ENCODE data around the gene G6PC2.
"Not testable (repeated sequence)": the region's sequence is repeated elsewhere in the genome, so short reads cannot be mapped to it uniquely, and the experiment has no call there.

Gene G6PC2

DNA sequence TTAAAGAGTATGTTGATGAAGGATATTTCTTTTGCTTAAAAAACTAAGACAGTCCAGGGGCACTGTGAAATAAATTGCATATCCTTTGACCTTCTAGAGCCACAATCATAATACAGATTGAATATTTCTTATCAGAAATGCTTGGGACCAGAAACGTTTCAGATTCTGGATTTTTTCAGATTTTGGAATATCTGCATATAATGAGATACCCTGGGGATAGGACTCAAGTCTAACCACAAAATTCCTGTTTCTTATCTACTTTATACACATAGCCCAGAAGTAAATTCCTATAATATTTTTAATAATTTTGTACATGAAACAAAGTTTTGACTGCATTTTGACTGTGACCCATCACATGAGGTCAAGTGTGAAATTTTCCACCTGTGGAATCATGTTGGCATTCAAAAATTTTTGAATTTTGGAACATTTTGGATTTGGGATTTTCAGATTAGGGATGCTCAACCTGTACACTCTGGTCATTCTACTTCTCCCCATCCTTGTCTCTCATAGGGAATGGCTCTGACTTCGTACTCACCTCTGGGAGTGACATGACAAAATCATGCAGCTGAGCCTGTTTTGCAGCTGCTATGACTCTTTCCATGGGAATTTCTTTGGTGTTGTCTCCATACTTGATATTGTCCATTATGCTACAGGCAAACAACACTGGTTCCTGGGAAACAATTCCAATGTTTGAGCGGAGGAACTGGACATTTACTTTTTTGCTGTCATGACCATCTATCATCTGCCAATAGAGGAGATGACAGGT, 25.7 kb downstream of the G6PC2 start:
- H3K36me3 Mint-ChIP-seq, result no peaks in the 10 kb centered on the region
- H3K27me3 Mint-ChIP-seq, result peaks cover 23% of the 10 kb centered on the region
- no peaks in the 10 kb centered on the region for H3K4me1 Mint-ChIP-seq
- no peak overlapping the region for H3K27ac Mint-ChIP-seq
- no peak overlapping the region for H3K4me3 Mint-ChIP-seq
- H3K9me3 Mint-ChIP-seq, result no peaks in the 10 kb centered on the region

DNA sequence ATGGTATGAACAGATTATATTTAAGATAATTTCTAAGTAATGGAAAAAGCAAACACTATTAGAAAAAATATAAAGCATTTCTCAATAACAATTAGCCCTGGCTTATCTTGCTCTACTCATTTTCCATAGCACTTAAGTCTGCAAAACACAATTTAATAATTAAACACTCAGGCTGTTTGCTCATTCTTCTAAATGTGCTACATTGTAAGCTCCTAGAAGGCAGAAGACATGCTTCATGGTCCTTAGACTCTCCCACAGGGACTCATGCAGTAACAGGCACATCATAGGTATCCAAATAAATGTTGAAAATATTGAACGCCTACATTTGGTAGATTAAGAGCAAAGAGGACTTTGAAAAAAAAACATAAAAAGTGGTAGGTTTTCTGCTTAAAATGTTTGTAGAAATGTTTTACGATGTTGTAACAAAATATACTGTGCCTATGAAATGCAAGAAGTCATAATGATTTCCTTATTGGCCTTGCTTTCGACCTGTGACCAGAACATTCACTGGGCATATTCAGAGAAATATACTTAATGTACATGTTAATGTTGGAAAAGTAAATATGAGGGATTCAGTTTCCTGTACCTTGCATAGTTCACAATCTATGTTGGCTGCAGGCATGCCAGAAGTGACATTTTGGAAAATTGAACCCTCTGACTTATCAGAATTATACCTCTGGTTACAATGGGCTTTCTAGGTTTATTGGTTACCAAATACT, 27.2 kb downstream of the G6PC2 start:
- Mint-ChIP-seq H3K9me3 (no peaks in the 10 kb centered on the region), H3K4me1 (no peaks in the 10 kb centered on the region), H3K27me3 (peaks cover 18% of the 10 kb centered on the region), H3K36me3 (no peaks in the 10 kb centered on the region), H3K27ac (no peak overlapping the region), H3K4me3 (no peak overlapping the region)

DNA sequence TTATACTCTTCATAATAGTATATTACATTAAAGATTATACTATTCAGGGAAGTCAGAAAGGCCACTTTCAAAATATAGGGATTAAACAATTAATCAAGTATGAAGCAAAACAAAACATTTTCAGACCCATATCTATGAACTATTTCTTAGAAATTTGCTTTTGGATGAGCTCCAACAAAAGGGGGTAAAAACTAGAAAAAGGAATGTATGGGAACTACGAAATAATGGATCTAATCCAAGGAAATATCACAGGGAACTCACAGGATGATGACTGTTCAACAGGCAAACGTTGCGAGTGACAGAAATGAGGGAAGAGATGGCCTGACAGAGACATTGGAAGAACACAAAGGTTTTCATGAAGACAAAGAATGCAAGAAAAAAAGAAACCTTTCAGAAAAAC, 27.9 kb downstream of the G6PC2 start:
- Mint-ChIP-seq H3K4me3 (no peak overlapping the region), H3K9me3 (no peaks in the 10 kb centered on the region), H3K4me1 (no peaks in the 10 kb centered on the region), H3K36me3 (no peaks in the 10 kb centered on the region), H3K27me3 (peaks cover 15% of the 10 kb centered on the region), H3K27ac (no peak overlapping the region)

DNA sequence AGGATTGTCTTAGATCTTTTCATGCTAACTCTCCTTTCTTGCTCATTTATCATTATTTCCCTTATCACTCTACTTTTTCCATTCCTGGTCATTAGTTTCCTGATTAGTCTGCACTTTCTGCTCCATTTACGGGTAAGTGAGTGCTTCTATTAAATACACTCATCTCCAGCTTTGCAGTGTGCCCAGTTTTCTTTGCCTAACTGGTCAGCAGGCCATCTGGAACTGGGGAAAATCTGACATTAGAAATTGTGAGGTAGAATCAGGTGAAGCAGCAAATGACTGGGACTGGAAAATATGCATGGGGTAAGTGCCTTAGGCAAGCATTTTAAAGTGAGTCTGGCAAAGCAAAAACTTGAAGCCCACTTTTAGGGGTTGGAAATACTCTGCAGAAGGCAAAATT, 29.2 kb downstream of the G6PC2 start:
- Mint-ChIP-seq H3K9me3 (no peaks in the 10 kb centered on the region), H3K4me3 (no peak overlapping the region), H3K27me3 (peaks cover 12% of the 10 kb centered on the region), H3K36me3 (no peaks in the 10 kb centered on the region), H3K4me1 (no peaks in the 10 kb centered on the region), H3K27ac (no peak overlapping the region)

DNA sequence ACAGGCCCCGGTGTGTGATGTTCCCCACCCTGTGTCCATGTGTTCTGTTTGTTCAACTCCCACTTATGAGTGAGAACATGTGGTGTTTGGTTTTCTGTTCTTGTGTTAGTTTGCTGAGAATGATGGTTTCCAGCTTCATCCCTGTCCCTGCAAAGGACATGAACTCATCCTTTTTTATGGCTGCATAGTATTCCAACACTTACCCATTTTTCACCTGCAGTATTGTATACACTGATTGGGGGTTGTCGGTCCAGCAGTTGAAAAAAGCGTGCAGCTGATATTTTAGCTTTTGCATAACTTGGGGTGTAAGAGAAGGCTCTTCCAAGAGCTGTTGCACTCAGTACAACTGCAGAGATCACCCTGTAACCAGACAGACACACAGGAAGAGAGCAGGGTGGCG, 31.1 kb downstream of the G6PC2 start:
- H3K27me3 Mint-ChIP-seq, H3K27ac Mint-ChIP-seq, H3K4me1 Mint-ChIP-seq, H3K36me3 Mint-ChIP-seq, H3K9me3 Mint-ChIP-seq, H3K4me3 Mint-ChIP-seq: not testable (repeated sequence)

DNA sequence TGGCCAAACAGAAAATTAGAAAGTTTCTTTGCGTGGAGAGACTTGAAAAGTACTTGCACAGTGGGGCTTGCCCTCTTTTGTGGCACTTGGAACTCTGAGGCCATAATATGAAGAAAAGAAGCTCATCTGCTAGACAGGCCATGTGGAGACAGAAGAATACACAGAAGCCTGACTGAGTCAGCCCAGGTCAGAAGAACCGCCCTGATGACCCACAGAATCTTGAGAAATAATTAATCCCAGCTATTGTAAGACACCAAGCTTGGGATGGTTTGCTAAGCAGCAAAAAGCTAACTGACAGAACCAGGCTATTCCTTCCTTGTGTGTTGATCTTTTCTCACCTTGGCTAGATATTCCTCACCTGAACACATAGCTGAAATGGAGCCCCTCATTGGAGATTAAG, 33.7 kb downstream of the G6PC2 start:
- H3K4me3 Mint-ChIP-seq, result no peak overlapping the region
- no peaks in the 10 kb centered on the region for H3K4me1 Mint-ChIP-seq
- no peaks in the 10 kb centered on the region for H3K9me3 Mint-ChIP-seq
- H3K27me3 Mint-ChIP-seq, result peaks cover 3% of the 10 kb centered on the region
- H3K27ac Mint-ChIP-seq, result no peak overlapping the region
- no peaks in the 10 kb centered on the region for H3K36me3 Mint-ChIP-seq

DNA sequence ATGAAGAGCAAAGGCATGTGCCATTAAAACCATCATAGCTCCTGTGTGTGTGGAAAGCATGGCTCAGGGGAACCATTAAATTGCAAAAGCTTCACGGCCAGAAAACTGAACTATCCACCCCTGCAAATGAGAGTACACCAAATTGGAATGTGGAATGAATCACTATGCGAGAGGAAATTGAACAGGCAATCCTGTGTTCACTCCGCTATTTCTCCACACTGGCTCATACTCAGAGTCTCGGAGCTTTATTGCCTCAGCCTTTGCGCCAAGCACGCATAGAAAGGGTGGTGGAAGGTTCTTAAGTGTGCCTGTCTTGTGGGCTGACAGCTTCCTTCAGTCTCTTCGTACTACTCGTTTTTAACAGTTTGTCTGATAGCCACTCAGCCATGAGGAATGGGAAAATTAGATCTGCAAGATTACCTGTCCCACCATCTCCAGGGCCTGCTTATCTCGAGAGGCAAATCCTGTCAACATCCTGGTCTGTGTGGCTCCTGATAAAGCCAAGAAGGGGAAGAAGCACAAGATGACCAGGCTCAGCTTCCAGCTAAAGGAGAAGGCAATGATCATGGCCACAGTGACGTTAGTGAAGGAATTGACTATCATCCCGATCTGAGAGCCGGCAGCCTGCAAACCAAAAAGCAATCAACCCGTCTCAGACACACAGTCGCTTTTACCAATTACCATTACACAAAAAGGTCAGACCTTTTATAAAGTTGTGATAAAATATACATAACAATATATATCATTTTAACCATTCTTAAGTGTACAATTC, 34.9 kb downstream of the G6PC2 start:
- no peak overlapping the region for H3K4me3 Mint-ChIP-seq
- no peaks in the 10 kb centered on the region for H3K4me1 Mint-ChIP-seq
- H3K36me3 Mint-ChIP-seq, result no peaks in the 10 kb centered on the region
- peaks cover 3% of the 10 kb centered on the region for H3K27me3 Mint-ChIP-seq
- H3K9me3 Mint-ChIP-seq, result no peaks in the 10 kb centered on the region
- H3K27ac Mint-ChIP-seq, result no peak overlapping the region

DNA sequence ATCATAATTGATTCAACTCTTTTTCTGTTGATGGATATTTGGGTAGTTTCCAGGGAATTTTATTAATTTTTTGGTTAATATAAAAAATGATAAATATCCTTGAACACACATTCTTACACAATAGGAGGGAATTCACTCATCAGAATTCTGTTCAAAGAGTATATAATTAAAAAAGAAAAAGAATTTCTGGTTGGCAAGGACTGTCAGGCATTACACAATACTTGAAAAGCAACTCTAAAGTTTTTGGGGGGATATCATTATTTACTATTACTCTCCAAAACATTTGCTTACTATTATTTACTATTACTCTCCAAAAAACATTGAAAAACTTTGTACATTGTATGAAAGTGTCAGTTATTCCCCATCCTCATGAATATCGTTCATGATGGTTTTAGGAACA, 38.0 kb downstream of the G6PC2 start:
- Mint-ChIP-seq H3K27ac (no peak overlapping the region), H3K27me3 (no peaks in the 10 kb centered on the region), H3K9me3 (no peaks in the 10 kb centered on the region), H3K36me3 (no peaks in the 10 kb centered on the region), H3K4me3 (no peak overlapping the region), H3K4me1 (no peaks in the 10 kb centered on the region)

DNA sequence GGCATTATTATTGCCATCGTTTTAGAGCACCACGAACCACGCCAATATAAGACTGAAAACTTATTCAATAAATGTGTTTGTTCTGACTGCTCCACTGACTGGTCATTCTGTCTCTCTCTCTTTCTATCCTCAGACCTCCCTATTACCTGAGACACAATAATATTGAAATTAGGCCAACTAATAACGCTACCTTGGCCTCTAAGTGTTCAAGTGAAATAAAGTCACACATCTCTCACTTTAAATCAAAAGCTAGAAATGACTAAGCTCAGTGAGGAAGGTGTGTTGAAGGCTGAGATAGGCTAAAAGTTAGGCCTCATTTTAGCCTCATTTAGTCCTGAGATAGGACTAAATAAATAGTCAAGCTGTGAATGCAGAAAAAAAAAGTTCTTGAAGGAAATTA, 38.8 kb downstream of the G6PC2 start:
- Mint-ChIP-seq H3K27me3 (no peaks in the 10 kb centered on the region), H3K9me3 (no peaks in the 10 kb centered on the region), H3K4me1 (no peaks in the 10 kb centered on the region), H3K27ac (no peak overlapping the region), H3K36me3 (no peaks in the 10 kb centered on the region), H3K4me3 (no peak overlapping the region)

DNA sequence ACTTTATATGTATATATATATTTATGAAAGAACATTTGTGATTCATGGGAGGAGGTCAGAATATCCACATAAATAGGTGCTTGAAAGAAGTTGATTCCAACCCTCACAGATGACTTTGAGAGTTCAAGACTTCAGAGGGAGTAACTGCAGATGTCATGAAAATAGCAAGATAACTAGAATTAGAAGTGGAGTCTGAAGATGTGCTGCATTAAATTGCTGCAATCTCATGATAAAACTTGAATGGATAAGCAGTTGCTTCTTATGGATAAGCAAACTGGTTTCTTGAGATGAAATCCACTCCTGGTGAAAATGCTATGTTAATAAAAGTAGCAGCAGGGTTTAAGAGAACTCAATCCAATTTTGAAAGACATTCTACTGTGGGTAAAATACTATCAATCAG, 40.2 kb downstream of the G6PC2 start:
- no peak overlapping the region for H3K4me3 Mint-ChIP-seq
- no peak overlapping the region for H3K27ac Mint-ChIP-seq
- H3K4me1 Mint-ChIP-seq, result no peaks in the 10 kb centered on the region
- H3K36me3 Mint-ChIP-seq, result no peaks in the 10 kb centered on the region
- H3K27me3 Mint-ChIP-seq, result peaks cover 2% of the 10 kb centered on the region
- no peaks in the 10 kb centered on the region for H3K9me3 Mint-ChIP-seq

DNA sequence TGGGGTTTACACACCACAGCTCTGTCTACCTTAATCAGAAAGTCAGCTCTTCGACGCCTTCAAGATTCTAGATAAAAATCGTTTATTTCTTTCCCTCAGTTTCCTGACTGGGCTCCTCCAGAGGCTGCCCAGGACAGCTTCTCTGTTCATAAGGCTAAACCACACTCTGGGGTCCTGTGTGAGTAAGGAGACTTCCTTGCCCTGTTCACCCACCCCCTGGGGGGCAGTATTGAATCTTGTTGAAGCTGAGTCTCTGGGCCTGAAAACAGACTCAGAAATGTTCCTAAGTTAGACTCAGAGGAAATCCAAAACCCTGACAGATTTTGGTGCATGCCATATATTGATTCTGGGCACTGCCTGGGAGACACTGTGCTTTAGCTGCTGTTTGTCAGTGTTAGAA, 43.0 kb downstream of the G6PC2 start:
- H3K9me3 Mint-ChIP-seq, result no peaks in the 10 kb centered on the region
- H3K27ac Mint-ChIP-seq, result no peak overlapping the region
- peaks cover 5% of the 10 kb centered on the region for H3K27me3 Mint-ChIP-seq
- H3K4me1 Mint-ChIP-seq, result no peaks in the 10 kb centered on the region
- no peaks in the 10 kb centered on the region for H3K36me3 Mint-ChIP-seq
- no peak overlapping the region for H3K4me3 Mint-ChIP-seq

DNA sequence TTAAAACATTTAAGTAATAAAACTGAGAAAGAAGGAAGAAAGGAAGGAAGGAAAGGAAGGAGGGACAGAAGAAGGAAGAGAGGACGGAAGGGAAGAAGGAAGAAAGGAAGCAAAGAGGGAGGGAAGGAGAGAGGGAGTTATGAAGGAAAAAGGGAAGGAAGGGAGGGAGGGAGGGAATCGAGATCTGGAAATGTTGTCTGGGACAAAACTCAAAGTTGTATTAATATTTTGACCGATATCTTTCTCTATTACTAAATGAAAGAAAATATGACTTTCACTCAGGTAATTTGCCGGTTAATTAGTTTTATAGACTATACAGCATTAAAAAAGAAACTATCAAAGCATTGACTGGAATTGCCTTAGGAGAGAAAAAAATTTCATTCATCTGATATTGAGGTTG, 44.4 kb downstream of the G6PC2 start:
- H3K27me3 Mint-ChIP-seq, result peaks cover 5% of the 10 kb centered on the region
- H3K4me1 Mint-ChIP-seq, result no peaks in the 10 kb centered on the region
- no peaks in the 10 kb centered on the region for H3K36me3 Mint-ChIP-seq
- no peak overlapping the region for H3K27ac Mint-ChIP-seq
- H3K4me3 Mint-ChIP-seq, result no peak overlapping the region
- H3K9me3 Mint-ChIP-seq, result no peaks in the 10 kb centered on the region

DNA sequence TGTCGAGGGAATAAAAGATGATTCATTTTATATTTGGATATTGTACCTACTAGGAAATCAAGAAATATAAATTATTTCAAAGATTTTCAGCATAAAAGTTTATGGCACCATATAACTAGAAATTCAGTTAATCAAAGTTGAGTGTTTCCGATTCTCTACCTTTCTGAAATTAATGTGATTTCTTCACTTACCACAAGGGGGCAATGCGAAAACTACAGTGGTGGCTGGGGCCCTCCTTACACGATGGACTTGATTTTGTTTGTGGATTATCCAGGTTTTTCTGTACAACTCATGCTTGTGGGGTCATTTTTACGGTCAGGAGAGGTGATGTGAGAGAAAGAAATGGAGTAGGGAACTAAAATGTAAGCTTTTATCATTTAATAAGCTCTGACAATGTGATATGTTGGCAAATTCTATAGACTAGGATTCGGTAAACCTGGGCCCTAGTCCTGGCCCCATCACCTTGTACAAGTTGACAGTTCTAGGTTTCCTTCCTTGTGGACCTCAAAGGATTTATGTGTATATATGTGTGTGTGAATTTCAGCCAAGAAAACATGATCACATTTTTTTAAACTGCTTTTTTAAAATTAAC, 47.6 kb downstream of the G6PC2 start:
- H3K4me3 Mint-ChIP-seq, result no peak overlapping the region
- H3K27ac Mint-ChIP-seq, result no peak overlapping the region
- peaks cover 6% of the 10 kb centered on the region for H3K27me3 Mint-ChIP-seq
- H3K4me1 Mint-ChIP-seq, result no peaks in the 10 kb centered on the region
- H3K36me3 Mint-ChIP-seq, result peaks cover 1% of the 10 kb centered on the region
- peaks cover 11% of the 10 kb centered on the region for H3K9me3 Mint-ChIP-seq

DNA sequence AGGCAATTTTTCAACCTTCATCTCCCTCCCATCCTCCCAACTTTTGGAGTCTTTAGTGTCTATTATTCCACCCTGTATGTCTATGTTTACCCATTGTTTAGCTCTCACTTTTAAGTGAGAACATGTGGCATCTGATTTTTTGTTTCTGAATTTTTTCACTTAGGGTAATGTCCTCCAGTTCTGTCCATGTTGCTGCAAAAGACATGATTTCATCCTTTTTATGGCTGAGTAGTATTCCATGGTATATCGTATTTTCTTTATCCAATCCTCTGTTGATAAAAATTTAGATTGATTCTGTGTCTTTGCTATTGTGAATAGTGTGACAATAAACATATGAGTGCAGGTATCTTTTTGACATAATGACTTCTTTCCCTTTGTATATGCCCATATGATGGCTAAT, 48.2 kb downstream of the G6PC2 start:
- H3K27ac Mint-ChIP-seq, result no peak overlapping the region
- H3K27me3 Mint-ChIP-seq, result peaks cover 8% of the 10 kb centered on the region
- H3K4me1 Mint-ChIP-seq, result no peaks in the 10 kb centered on the region
- peaks cover 11% of the 10 kb centered on the region for H3K9me3 Mint-ChIP-seq
- H3K36me3 Mint-ChIP-seq, result peaks cover 4% of the 10 kb centered on the region
- H3K4me3 Mint-ChIP-seq, result no peak overlapping the region

DNA sequence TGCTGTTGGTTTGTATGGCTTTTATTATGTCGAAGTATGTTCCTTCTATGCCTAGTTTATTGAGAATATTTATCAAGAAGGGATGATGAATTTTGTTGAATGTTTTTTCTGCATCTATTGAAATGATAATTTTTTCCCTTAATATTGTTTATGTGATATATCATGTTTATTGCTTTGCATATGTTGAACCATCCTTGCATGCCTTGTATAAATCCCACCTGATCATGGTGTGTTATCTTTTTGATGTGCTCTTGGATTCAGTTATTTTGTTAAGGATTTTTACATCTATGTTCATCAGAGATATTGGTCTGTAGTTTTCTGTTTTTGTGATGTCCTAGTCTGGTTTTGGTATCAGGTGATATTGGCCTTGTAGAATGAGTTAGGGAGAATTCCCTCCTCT, 50.8 kb downstream of the G6PC2 start:
- peaks cover 6% of the 10 kb centered on the region for H3K36me3 Mint-ChIP-seq
- H3K27me3 Mint-ChIP-seq, result peaks cover 9% of the 10 kb centered on the region
- H3K4me1 Mint-ChIP-seq, result no peaks in the 10 kb centered on the region
- no peak overlapping the region for H3K27ac Mint-ChIP-seq
- H3K9me3 Mint-ChIP-seq, result peaks cover 16% of the 10 kb centered on the region
- no peak overlapping the region for H3K4me3 Mint-ChIP-seq

DNA sequence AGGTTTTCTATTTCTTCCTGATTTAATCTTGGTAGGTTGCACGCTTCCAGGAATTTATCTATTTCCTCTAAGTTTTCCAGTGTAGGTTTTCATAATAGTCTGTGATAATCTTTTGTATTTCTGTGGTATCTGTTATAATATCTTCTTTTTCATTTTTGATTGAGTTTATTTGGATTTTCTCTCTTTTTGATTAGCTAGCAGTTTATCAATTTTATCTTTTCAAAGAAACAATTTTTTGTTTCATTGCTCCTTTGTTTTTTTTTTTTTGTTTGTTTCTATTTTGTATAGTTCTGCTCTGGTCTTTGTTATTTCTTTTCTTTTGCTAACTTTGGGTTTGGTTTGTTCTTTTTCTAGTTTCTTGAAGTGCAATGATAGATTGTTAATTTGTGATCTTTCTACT, 51.3 kb downstream of the G6PC2 start:
- H3K4me1 Mint-ChIP-seq, result no peaks in the 10 kb centered on the region
- peaks cover 6% of the 10 kb centered on the region for H3K36me3 Mint-ChIP-seq
- peaks cover 7% of the 10 kb centered on the region for H3K27me3 Mint-ChIP-seq
- peaks cover 16% of the 10 kb centered on the region for H3K9me3 Mint-ChIP-seq
- H3K4me3 Mint-ChIP-seq, result no peak overlapping the region
- H3K27ac Mint-ChIP-seq, result no peak overlapping the region

All from activated naive CD4-positive, alpha-beta T cell treated with anti-CD3 and anti-CD28 coated beads, Interleukin-2, amount 50 U/mL, for 24 hours (primary cell).